Duodenal mucosa (tissue), 2 donors: ENCODE measurements around the gene RTCA.
A peak's percentile ranks its signal among the peaks of the same experiment; 100 is the strongest.

Experiments
- H3K27ac ChIP-seq: one replicate; pipeline ENCODE4 v1.7.0; 2013; ENCODE audit warnings: low read depth, low read length
- H3K27me3 ChIP-seq, 2 donors: one replicate each; pipeline ENCODE4 v1.7.0; 2013; ENCODE audit warnings: low read length in 2 of 2, control low read depth in 1 of 2; ENCODE audit not compliant: insufficient read depth in 2 of 2, control insufficient read depth in 1 of 2
- H3K36me3 ChIP-seq, 2 donors: one replicate each; pipeline ENCODE4 v1.7.0; 2013; ENCODE audit warnings: low read length in 2 of 2, control low read depth in 1 of 2; ENCODE audit not compliant: insufficient read depth in 2 of 2, control insufficient read depth in 1 of 2
- H3K4me1 ChIP-seq, 2 donors: one replicate each; pipeline ENCODE4 v1.7.0; 2013; ENCODE audit warnings: low read length in 2 of 2, control low read depth in 1 of 2; ENCODE audit not compliant: insufficient read depth in 2 of 2, control insufficient read depth in 1 of 2
- H3K4me3 ChIP-seq, 2 donors: one replicate each; pipeline ENCODE4 v1.7.0; 2013; ENCODE audit warnings: low read length in 2 of 2, low read depth in 1 of 2
- H3K9ac ChIP-seq, 2 donors: one replicate each; pipeline ENCODE4 v1.7.0; 2013; ENCODE audit warnings: low read length in 2 of 2, low read depth in 1 of 2
- H3K9me3 ChIP-seq, 2 donors: one replicate each; pipeline ENCODE4 v1.7.0; 2013; ENCODE audit warnings: low read length in 2 of 2, control low read depth in 1 of 2; ENCODE audit not compliant: control insufficient read depth in 1 of 2

The RTCA gene

GRCh38 chr1:100234432-100234831, 31.6 kb upstream of the RTCA start:
- no peaks in the 10 kb centered on the region for H3K27me3 ChIP-seq
- no peak overlapping the region for H3K4me3 ChIP-seq
- no peak overlapping the region for H3K27ac ChIP-seq
- H3K9me3 ChIP-seq = no peaks in the 10 kb centered on the region
- H3K4me1 ChIP-seq = no peaks in the 10 kb centered on the region
- no peak overlapping the region for H3K9ac ChIP-seq
- peaks cover 20 to 47% of the 10 kb centered on the region in 2 donors for H3K36me3 ChIP-seq

- Histone ChIP-seq H3K4me1 (no peaks in the 10 kb centered on the region), H3K27me3 (no peaks in the 10 kb centered on the region), H3K36me3 (peaks cover 19 to 33% of the 10 kb centered on the region in 2 donors), H3K9me3 (no peaks in the 10 kb centered on the region), H3K27ac (no peak overlapping the region), H3K9ac (no peak overlapping the region), H3K4me3 (no peak overlapping the region)
These were observed 28.9 kb upstream of the RTCA start for GRCh38 chr1:100237091-100237490.

DNA sequence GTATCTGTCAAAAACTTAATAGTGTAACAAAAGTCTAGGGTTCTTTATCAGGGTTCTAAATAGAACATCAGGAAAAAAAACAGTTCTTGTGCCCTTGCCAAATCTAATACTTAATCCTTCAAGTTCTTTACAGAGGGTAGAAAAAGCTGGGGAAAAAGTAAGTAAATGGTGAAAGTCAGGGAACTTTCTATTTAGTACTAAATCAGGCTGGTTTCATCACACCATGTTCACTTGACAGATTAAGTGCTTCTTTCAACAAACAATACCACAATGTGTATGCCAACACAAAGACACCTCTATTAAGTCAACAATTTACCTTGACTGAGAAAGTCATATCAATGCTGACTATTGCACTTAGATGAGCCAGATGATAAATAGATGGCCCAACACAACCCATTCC, 26.1 kb upstream of the RTCA start:
- no peak overlapping the region for H3K9ac ChIP-seq
- H3K9me3 ChIP-seq = no peaks in the 10 kb centered on the region
- no peaks in the 10 kb centered on the region for H3K27me3 ChIP-seq
- H3K27ac ChIP-seq = no peak overlapping the region
- no peaks in the 10 kb centered on the region for H3K4me1 ChIP-seq
- H3K4me3 ChIP-seq = no peak overlapping the region
- H3K36me3 ChIP-seq = peaks cover 9 to 14% of the 10 kb centered on the region in 2 donors

GRCh38 chr1:100240631-100241030, 25.4 kb upstream of the RTCA start:
- no peaks in the 10 kb centered on the region for H3K4me1 ChIP-seq
- no peak overlapping the region for H3K9ac ChIP-seq
- no peaks in the 10 kb centered on the region for H3K9me3 ChIP-seq
- no peaks in the 10 kb centered on the region for H3K27me3 ChIP-seq
- no peak overlapping the region for H3K4me3 ChIP-seq
- peaks cover 9 to 13% of the 10 kb centered on the region in 2 donors for H3K36me3 ChIP-seq
- no peak overlapping the region for H3K27ac ChIP-seq

GRCh38 chr1:100246738-100247137, 19.3 kb upstream of the RTCA start:
- H3K9ac ChIP-seq = no peak overlapping the region
- H3K9me3 ChIP-seq = no peaks in the 10 kb centered on the region
- H3K4me3 ChIP-seq = no peak overlapping the region
- peaks cover 13 to 17% of the 10 kb centered on the region in 2 donors for H3K4me1 ChIP-seq
- H3K27me3 ChIP-seq = no peaks in the 10 kb centered on the region
- H3K36me3 ChIP-seq = no peaks in the 10 kb centered on the region
- no peak overlapping the region for H3K27ac ChIP-seq

DNA sequence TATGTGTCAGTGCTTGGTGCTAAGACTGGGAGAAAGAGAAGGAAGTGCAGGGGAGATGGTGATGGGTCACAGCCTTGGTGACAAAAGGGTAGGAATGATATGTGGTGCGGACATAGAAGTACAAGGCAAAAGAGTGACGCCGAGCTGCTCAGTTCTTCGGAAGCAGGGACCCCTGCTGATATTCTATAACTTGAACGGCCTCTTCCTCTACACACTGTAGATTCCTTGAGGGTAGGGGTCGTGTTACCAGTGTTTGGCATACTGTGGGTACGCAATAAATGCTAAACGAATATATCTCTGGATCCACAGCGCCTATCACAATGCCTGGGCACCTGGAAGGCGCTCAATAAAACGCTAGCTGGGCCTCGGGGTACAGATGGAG, 16.9 kb upstream of the RTCA start:
- no peaks in the 10 kb centered on the region for H3K36me3 ChIP-seq
- peaks cover 13 to 17% of the 10 kb centered on the region in 2 donors for H3K4me1 ChIP-seq
- peak overlapping the region; percentile 98 for H3K4me3 ChIP-seq
- peak overlapping the region; percentile 93 to 95 for H3K9ac ChIP-seq
- H3K27me3 ChIP-seq = no peaks in the 10 kb centered on the region
- peak overlapping the region; percentile 60 for H3K27ac ChIP-seq
- no peaks in the 10 kb centered on the region for H3K9me3 ChIP-seq

DNA sequence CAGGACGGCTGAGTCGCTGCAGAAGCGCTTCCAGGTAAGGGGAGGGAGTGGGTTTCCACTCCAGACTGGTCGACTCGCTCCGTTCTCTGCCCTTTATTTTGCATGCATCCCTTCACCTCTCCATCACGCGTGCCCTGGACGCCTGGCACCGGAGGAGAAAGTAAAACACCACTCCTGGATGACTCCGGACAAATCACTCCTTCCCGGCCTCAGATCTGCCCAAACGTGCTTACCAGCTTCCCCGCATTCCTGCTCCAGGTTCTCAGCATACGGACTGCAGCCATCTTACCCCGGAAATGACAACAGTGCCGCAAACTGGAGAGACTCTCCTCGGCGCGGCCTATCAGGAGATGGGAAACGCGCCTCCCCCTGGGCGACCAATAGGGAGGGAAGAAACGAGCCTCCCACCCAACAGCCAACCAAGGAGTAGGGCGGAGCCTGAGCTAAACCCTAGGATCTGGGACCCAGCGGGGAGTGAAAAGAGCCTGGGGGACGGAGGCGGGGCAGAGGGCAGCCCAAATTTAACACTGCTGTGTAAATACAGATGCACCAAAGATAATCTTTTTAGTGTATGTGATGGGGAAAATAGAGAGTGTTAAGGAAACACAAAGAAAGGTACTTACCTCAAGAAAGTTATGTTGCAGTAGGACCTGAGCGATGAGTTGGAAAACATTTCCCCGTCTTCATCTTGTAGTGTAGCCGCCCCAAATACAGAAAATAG, 16.3 kb upstream of the RTCA start, which contains the start of gene DBT:
TSS of gene DBT (minus strand) at position 298 of the 721 bp plus-strand sequence. CDS start at position 284, 14 bp downstream.
- H3K9me3 ChIP-seq = no peaks in the 10 kb centered on the region
- H3K27me3 ChIP-seq = no peaks in the 10 kb centered on the region
- no peaks in the 10 kb centered on the region for H3K36me3 ChIP-seq
- H3K4me1 ChIP-seq = peaks cover 13 to 17% of the 10 kb centered on the region in 2 donors
- H3K9ac ChIP-seq = peak within 1 kb of the TSS; percentile 93 to 95
- peak within 1 kb of the TSS; percentile 60 for H3K27ac ChIP-seq
- H3K4me3 ChIP-seq = peak within 1 kb of the TSS; percentile 98

DNA sequence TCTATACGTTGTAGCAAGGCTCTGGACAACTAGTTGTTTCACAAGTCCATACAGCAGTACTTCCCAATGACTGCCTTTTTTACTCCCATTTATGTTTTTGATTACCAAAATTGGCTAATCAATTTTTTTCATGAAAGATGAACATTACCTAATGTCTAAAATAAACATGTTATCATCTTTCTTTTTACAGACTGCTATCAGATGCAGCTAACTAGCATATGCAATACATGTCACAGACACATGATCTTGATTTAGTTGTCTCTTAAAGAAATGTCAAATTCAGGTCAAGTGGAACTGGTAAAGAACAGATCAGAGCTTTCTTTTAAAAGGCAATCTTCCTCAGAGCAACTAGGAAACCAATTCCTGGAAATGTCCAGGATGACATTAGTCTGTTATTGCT, 15.8 kb upstream of the RTCA start:
- Histone ChIP-seq H3K27ac (no peak overlapping the region), H3K4me3 (peak overlapping the region; percentile 98)

GRCh38 chr1:100250807-100251206, 15.2 kb upstream of the RTCA start:
- H3K4me3 ChIP-seq = no peak overlapping the region
- H3K4me1 ChIP-seq = peaks cover 13 to 17% of the 10 kb centered on the region in 2 donors
- H3K9ac ChIP-seq = no peak overlapping the region
- H3K36me3 ChIP-seq = no peaks in the 10 kb centered on the region
- no peak overlapping the region for H3K27ac ChIP-seq
- no peaks in the 10 kb centered on the region for H3K9me3 ChIP-seq
- no peaks in the 10 kb centered on the region for H3K27me3 ChIP-seq

More for the DNA sequence above, 15.8 kb upstream of the RTCA start:
- Histone ChIP-seq H3K9ac (peak overlapping the region in 1 of 2 donors; percentile 7), H3K27me3 (no peaks in the 10 kb centered on the region), H3K9me3 (no peaks in the 10 kb centered on the region), H3K4me1 (peaks cover 13 to 17% of the 10 kb centered on the region in 2 donors), H3K36me3 (no peaks in the 10 kb centered on the region)

- Histone ChIP-seq H3K9ac (no peak overlapping the region), H3K4me1 (peaks cover 13 to 17% of the 10 kb centered on the region in 2 donors), H3K4me3 (no peak overlapping the region), H3K27me3 (no peaks in the 10 kb centered on the region), H3K36me3 (no peaks in the 10 kb centered on the region), H3K27ac (no peak overlapping the region), H3K9me3 (no peaks in the 10 kb centered on the region)
These were observed 13.1 kb upstream of the RTCA start for GRCh38 chr1:100252901-100253300.
